Endothelial cell of umbilical vein (primary cell): ENCODE results near the gene SLC37A1. TPM values are rescaled to one million over a fixed set of nuclear protein-coding genes. Genes with fewer than 3 reads are reported as not detected.

ENCODE experiments used
- BruUV-seq: library from RNA; stranded (reverse); fragments of 400-500 nt; replicated peaks from 2 replicates; lab custom pipeline; 2021; lab: Mats Ljungman, UMichigan
- CTCF ChIA-PET: fragments of 300-600, 350-600 bp; sonication (Branson Sonifier 250); formaldehyde crosslinking; loops from one replicate; lab custom pipeline; 2021; ENCODE audit warnings: antibody characterized with exemption, inconsistent platforms; lab: Charles Lee
- POLR2A ChIA-PET: fragments of 300-600, 350-600 bp; sonication (Branson Sonifier 250); formaldehyde crosslinking; loops from one replicate; lab custom pipeline; 2021; ENCODE audit warnings: antibody characterized with exemption, inconsistent platforms; lab: Charles Lee
- DNase-seq: peaks from one replicate; pipeline ENCODE4 v3.0.0-alpha.2; 2011; ENCODE audit warnings: low read depth, low spot score
- FAIRE-seq: peaks from 2 replicates; lab custom pipeline; 2011; peaks lifted over from hg19 to GRCh38; lab: Jason Lieb, UNC
- H2AFZ ChIP-seq: 2 replicates; pipeline ENCODE4 v1.6.0; 2012; ENCODE audit warnings: low read depth, low read length, control low read depth, inconsistent platforms
- H3K27ac ChIP-seq: 2 replicates; pipeline ENCODE4 v1.5.1; 2011; ENCODE audit warnings: low read depth, mild to moderate bottlenecking, control low read depth, low read length, moderate library complexity; ENCODE audit not compliant: insufficient read depth
- H3K27me3 ChIP-seq, 2 experiments: 2 replicates each; pipeline versions ENCODE4 v1.6.0 to v1.6.1; 2011; ENCODE audit warnings: low read length in 2 of 2, mixed read lengths in 1 of 2; ENCODE audit not compliant: control insufficient read depth in 2 of 2, insufficient read depth in 2 of 2
- H3K36me3 ChIP-seq, 2 experiments: 2 replicates in 1 of 2; 3 replicates in 1 of 2; pipeline ENCODE4 v1.5.1; 2011; ENCODE audit warnings: low read length in 2 of 2, mild to moderate bottlenecking in 1 of 2, moderate library complexity in 1 of 2; ENCODE audit not compliant: control insufficient read depth in 2 of 2, insufficient read depth in 2 of 2; ENCODE audit errors: extremely low read depth in 1 of 2
- H3K4me1 ChIP-seq: 3 replicates; pipeline ENCODE4 v1.5.1; 2011; ENCODE audit warnings: mild to moderate bottlenecking, low read length; ENCODE audit not compliant: control insufficient read depth, insufficient read depth; ENCODE audit errors: extremely low read depth
- H3K4me2 ChIP-seq: 2 replicates; pipeline ENCODE4 v1.6.1; 2011; ENCODE audit warnings: low read length, control low read depth, mixed read lengths; ENCODE audit not compliant: insufficient read depth
- H3K4me3 ChIP-seq, 3 experiments: fragments of 200-600 bp in 1 of 3; sonication (generic), shearing (Covaris generic) in 1 of 3; replicated peaks in 1 of 3; 2 replicates each; pipeline ENCODE4 v1.5.1; 2011 to 2016; ENCODE audit warnings: control low read depth in 3 of 3, low read length in 3 of 3, mild to moderate bottlenecking in 2 of 3, inconsistent platforms in 1 of 3, low read depth in 1 of 3, moderate library complexity in 1 of 3; ENCODE audit not compliant: insufficient read depth in 1 of 3
- H3K79me2 ChIP-seq: 2 replicates; pipeline ENCODE4 v1.6.0; 2012; ENCODE audit warnings: low read length, inconsistent platforms; ENCODE audit not compliant: control insufficient read depth, insufficient read depth
- H3K9ac ChIP-seq: replicated peaks from 2 replicates; pipeline ENCODE3; 2011; ENCODE audit warnings: low read length, control low read depth; ENCODE audit not compliant: insufficient read depth; ENCODE audit errors: extremely low read depth
- H3K9me1 ChIP-seq: replicated peaks from 3 replicates; pipeline ENCODE4 v1.6.0; 2011; ENCODE audit warnings: mild to moderate bottlenecking, low read length; ENCODE audit not compliant: control insufficient read depth, insufficient read depth; ENCODE audit errors: extremely low read depth
- H3K9me3 ChIP-seq: replicated peaks from 2 replicates; pipeline ENCODE4 v1.5.1; 2012; ENCODE audit warnings: low read length, inconsistent platforms; ENCODE audit not compliant: control insufficient read depth, insufficient read depth
- H4K20me1 ChIP-seq: replicated peaks from 2 replicates; pipeline ENCODE3; 2011; ENCODE audit warnings: mild to moderate bottlenecking, low read length; ENCODE audit not compliant: control insufficient read depth, insufficient read depth; ENCODE audit errors: extremely low read depth
- CTCF ChIP-seq, 2 donors: IDR thresholded peaks; 1 replicate in 1 of 2; 2 replicates in 1 of 2; pipeline ENCODE4 v1.5.1; 2011; ENCODE audit warnings: low read length in 2 of 2, mild to moderate bottlenecking in 2 of 2, moderate library complexity in 2 of 2, control low read depth in 1 of 2, inconsistent platforms in 1 of 2, low read depth in 1 of 2; ENCODE audit not compliant: insufficient read depth in 1 of 2; ENCODE audit errors: extremely low read depth in 1 of 2
- EZH2 ChIP-seq: IDR thresholded peaks from 2 replicates; pipeline ENCODE4 v1.6.1; 2012; ENCODE audit warnings: borderline replicate concordance, low read depth, mild to moderate bottlenecking, moderate library complexity, low read length, inconsistent platforms; ENCODE audit not compliant: severe bottlenecking
- FOS ChIP-seq: IDR thresholded peaks from 2 replicates; pipeline ENCODE4 v1.6.1; 2011; ENCODE audit warnings: mild to moderate bottlenecking, low read length, moderate library complexity, borderline replicate concordance; ENCODE audit not compliant: insufficient read depth
- GATA2 ChIP-seq: IDR thresholded peaks from 2 replicates; pipeline ENCODE4 v1.7.0; 2011; ENCODE audit warnings: low read depth, mild to moderate bottlenecking, moderate library complexity, mixed read lengths, low read length; ENCODE audit not compliant: insufficient read length, insufficient read depth
- JUN ChIP-seq: IDR thresholded peaks from 2 replicates; pipeline ENCODE4 v1.6.1; 2011; ENCODE audit warnings: borderline replicate concordance, low read depth; ENCODE audit not compliant: insufficient read length, insufficient read depth
- MAX ChIP-seq: IDR thresholded peaks from 2 replicates; pipeline ENCODE4 v1.6.1; 2011; ENCODE audit not compliant: insufficient read depth, insufficient read length
- MYC ChIP-seq: IDR thresholded peaks from one replicate; pipeline ENCODE4 v1.6.1; 2011; ENCODE audit warnings: mild to moderate bottlenecking, low read depth, low read length
- POLR2A ChIP-seq: IDR thresholded peaks from 2 replicates; pipeline ENCODE4 v1.6.1; 2012; ENCODE audit warnings: low read depth, mild to moderate bottlenecking, control low read depth, low read length
- POLR2AphosphoS5 ChIP-seq: IDR thresholded peaks from 2 replicates; pipeline ENCODE4 v1.6.1; 2012; ENCODE audit warnings: low read depth, mild to moderate bottlenecking, control low read depth, low read length, moderate library complexity; ENCODE audit not compliant: insufficient read depth
- dilution Hi-C: fragments of 300-500 bp; cut with MboI; formaldehyde crosslinking; loops from one replicate; pipeline ENCODE4 v1.15.0; 2019; ENCODE audit warnings: low sequenced_read_pairs; ENCODE audit not compliant: extremely low pct_ligation_motif_present
- intact Hi-C: fragments of 100-400 bp; cut with micrococcal nuclease; formaldehyde crosslinking; loops from one replicate; pipeline ENCODE4 v1.10.0; 2022
- polyA plus RNA-seq, 4 experiments: library from polyadenylated mRNA; depleted of rRNA in 3 of 4; stranded (reverse) in 3 of 4; unstranded in 1 of 4; fragments of >200 nt; gene quantifications; 2 replicates each; pipeline versions ENCODE4 v1.2.1 to v1.2.3, GENCODE V29; 2011 to 2012; ENCODE audit warnings: missing spikeins in 1 of 4
- total RNA-seq: library from RNA; stranded (reverse); gene quantifications from 2 replicates; pipeline ENCODE4 v1.2.3, GENCODE V29; 2021

Gene SLC37A1
- total and polyA plus RNA-seq, 2 donors (not counting 3 experiments of a cell fraction or from before 2014, with no cell fraction given), result 4.7 to 7.6 TPM

DNA sequence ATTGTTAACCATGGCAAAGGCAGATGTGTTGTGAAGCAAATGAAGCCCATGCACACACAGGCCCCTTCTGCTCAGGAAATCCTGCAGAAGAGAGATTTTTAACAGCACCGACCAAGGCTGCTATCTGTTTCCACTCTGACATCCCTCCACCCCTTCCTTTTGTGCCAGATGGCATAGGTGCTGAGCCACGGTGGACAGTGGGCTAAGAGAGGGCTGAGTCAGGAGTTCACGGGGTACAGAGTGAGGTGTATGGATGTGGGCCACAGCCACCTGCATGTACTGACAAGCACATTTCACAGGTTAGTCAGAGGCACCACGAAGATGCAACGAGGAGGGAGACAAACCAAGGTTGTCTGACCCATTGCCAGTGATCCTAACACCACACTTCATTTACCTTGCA, 27.1 kb upstream of the SLC37A1 start:
- Histone ChIP-seq H2AFZ (no peak overlapping the region), H3K36me3 (no peaks in the 10 kb centered on the region), H3K4me1 (no peaks in the 10 kb centered on the region), H3K4me3 (no peak overlapping the region), H4K20me1 (no peaks in the 10 kb centered on the region), H3K9me3 (no peaks in the 10 kb centered on the region), H3K9ac (no peak overlapping the region), H3K9me1 (no peaks in the 10 kb centered on the region), H3K4me2 (no peak overlapping the region), H3K27ac (no peak overlapping the region), H3K79me2 (no peaks in the 10 kb centered on the region), H3K27me3 (peaks cover 18 to 21% of the 10 kb centered on the region in 2 experiments)
- POLR2A ChIA-PET, result no interaction called here
- no peak for DNase-seq
- intact Hi-C loops (no loop called here), dilution Hi-C loops (no loop called here)
- no peak for FAIRE-seq
- BruUV-seq, result no TSS peak
- CTCF ChIA-PET, result interaction anchor here (1.1 kb wide), 1 partner anchor 369 kb away, joined by 3 read pairs; no protein-coding TSS in a partner anchor
- TF ChIP-seq GATA2 (no peak), MYC (no peak), MAX (no peak), POLR2A (no peak), CTCF (IDR thresholded peaks at IDR 0.05; ENCODE audit: extremely low read depth in 1 of 2, insufficient read depth in 1 of 2, low read depth in 1 of 2, low read length in 2 of 2) (no peak), POLR2AphosphoS5 (no peak), EZH2 (no peak), FOS (no peak), JUN (no peak)
